Liver (tissue), 3 donors: ENCODE results near the gene DPP9.

Experiments used
- TAF1 ChIP-seq: conservative IDR thresholded peaks from 2 replicates; pipeline ENCODE4 v1.6.1; 2016; ENCODE audit warnings: antibody characterized with exemption, mild to moderate bottlenecking
- TF ChIP-seq, protein P1 (sequence below): fragments of 150-350 bp; IDR thresholded peaks from 2 replicates; pipeline ENCODE4 v1.5.1; 2017; ENCODE audit warnings: improper control_type of control experiment, low read depth, low read length; ENCODE audit not compliant: missing input control
- donor health status: healthy.
- donor health status: healthy.

GRCh38 chr19:4657835-4658234, 65.8 kb downstream of the DPP9 start:
- TF ChIP-seq, protein P1, sequence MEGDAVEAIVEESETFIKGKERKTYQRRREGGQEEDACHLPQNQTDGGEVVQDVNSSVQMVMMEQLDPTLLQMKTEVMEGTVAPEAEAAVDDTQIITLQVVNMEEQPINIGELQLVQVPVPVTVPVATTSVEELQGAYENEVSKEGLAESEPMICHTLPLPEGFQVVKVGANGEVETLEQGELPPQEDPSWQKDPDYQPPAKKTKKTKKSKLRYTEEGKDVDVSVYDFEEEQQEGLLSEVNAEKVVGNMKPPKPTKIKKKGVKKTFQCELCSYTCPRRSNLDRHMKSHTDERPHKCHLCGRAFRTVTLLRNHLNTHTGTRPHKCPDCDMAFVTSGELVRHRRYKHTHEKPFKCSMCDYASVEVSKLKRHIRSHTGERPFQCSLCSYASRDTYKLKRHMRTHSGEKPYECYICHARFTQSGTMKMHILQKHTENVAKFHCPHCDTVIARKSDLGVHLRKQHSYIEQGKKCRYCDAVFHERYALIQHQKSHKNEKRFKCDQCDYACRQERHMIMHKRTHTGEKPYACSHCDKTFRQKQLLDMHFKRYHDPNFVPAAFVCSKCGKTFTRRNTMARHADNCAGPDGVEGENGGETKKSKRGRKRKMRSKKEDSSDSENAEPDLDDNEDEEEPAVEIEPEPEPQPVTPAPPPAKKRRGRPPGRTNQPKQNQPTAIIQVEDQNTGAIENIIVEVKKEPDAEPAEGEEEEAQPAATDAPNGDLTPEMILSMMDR = no peak
- TF ChIP-seq TAF1 = no peak
